GM11168 (cell line): ENCODE results near the gene DYNLT3.

Experiments
- in situ Hi-C: fragments of 300-500 bp; cut with MboI; formaldehyde crosslinking; loops from one replicate; pipeline ENCODE4 v1.12.0; 2022; ENCODE audit warnings: low sequenced_read_pairs; ENCODE audit not compliant: unreplicated experiment

DYNLT3 gene

GRCh38 chrX:37796310-37796709 lies 51.1 kb downstream of the DYNLT3 start:
- in situ Hi-C loops = no loop called here
